Peyer's patch (tissue), 4 donors: ENCODE results near the gene COL23A1. TPM values are rescaled to one million over a fixed set of nuclear protein-coding genes. Genes with fewer than 3 reads are reported as not detected.

Experiments used
- DNase-seq, 3 donors: peaks; one replicate each; pipeline ENCODE4 v3.0.0-alpha.2; 2017 to 2019
- H3K27ac ChIP-seq, 4 donors: fragments of 200-600 bp; sonication (generic); one replicate each; pipeline ENCODE4 v1.5.1; 2016 to 2019
- H3K27me3 ChIP-seq, 2 donors: fragments of 200-600 bp; sonication (generic); one replicate each; pipeline ENCODE4 v1.5.1; 2019
- H3K36me3 ChIP-seq, 3 donors: fragments of 200-600 bp; sonication (generic); one replicate each; pipeline ENCODE4 v1.5.1; 2016 to 2019
- H3K4me1 ChIP-seq, 4 donors: fragments of 200-600 bp; sonication (generic); one replicate each; pipeline ENCODE4 v1.5.1; 2016 to 2019
- H3K4me3 ChIP-seq, 4 donors: fragments of 200-600 bp; sonication (generic); 1 replicate in 3 of 4; 2 replicates in 1 of 4; pipeline ENCODE4 v1.5.1; 2016 to 2019; ENCODE audit warnings: mild to moderate bottlenecking in 1 of 4
- H3K9me3 ChIP-seq, 4 donors: fragments of 200-600 bp; sonication (generic); one replicate each; pipeline ENCODE4 v1.5.1; 2016 to 2019; ENCODE audit warnings: mild to moderate bottlenecking in 1 of 4
- CTCF ChIP-seq, 6 experiments: fragments of 450-650 bp in 4 of 6; fragments of 200-600 bp in 2 of 6; sonication (generic) in 1 of 6; IDR thresholded peaks; one replicate each; pipeline ENCODE4 v1.5.1; 2017 to 2019; ENCODE audit warnings: antibody characterized with exemption in 6 of 6, mild to moderate bottlenecking in 3 of 6, moderate library complexity in 1 of 6
- POLR2A ChIP-seq, 2 donors: fragments of 450-650 bp; IDR thresholded peaks; one replicate each; pipeline ENCODE4 v1.5.1; 2017; ENCODE audit warnings: antibody characterized with exemption in 2 of 2, mild to moderate bottlenecking in 2 of 2, moderate library complexity in 2 of 2
- total RNA-seq, 4 donors: library from RNA; depleted of rRNA; stranded (reverse); fragments of >200 nt; gene quantifications; one replicate each; pipeline ENCODE4 v1.1.0, GENCODE V29; 2016

Gene COL23A1
- total RNA-seq, 4 donors from 2014 or later: 0.57 to 5.8 (median 1.2) TPM; not detected in 1

GRCh38 chr5:178343306-178343705 lies 246.9 kb downstream of the COL23A1 start:
- Histone ChIP-seq H3K27ac (no peak overlapping the region), H3K9me3 (no peaks in the 10 kb centered on the region), H3K4me1 (no peaks in the 10 kb centered on the region), H3K4me3 (no peak overlapping the region), H3K36me3 (no peaks in the 10 kb centered on the region), H3K27me3 (no peaks in the 10 kb centered on the region)
- TF ChIP-seq CTCF (IDR thresholded peaks at IDR 0.05) (no peak), POLR2A (IDR thresholded peaks at IDR 0.05) (no peak)
- no peak for DNase-seq

GRCh38 chr5:178341851-178342140 lies 248.4 kb downstream of the COL23A1 start:
- no peak for DNase-seq
- H3K27me3 ChIP-seq: no peaks in the 10 kb centered on the region
- no peaks in the 10 kb centered on the region for H3K9me3 ChIP-seq
- no peak overlapping the region for H3K4me3 ChIP-seq
- TF ChIP-seq POLR2A (IDR thresholded peaks at IDR 0.05) (no peak), CTCF (IDR thresholded peaks at IDR 0.05) (no peak)
- no peaks in the 10 kb centered on the region for H3K4me1 ChIP-seq
- H3K36me3 ChIP-seq: no peaks in the 10 kb centered on the region
- H3K27ac ChIP-seq: no peak overlapping the region

- Histone ChIP-seq H3K4me3 (no peak overlapping the region), H3K27me3 (no peaks in the 10 kb centered on the region), H3K27ac (no peak overlapping the region), H3K9me3 (no peaks in the 10 kb centered on the region), H3K4me1 (no peaks in the 10 kb centered on the region), H3K36me3 (no peaks in the 10 kb centered on the region)
- DNase-seq: no peak
- no peak for TF ChIP-seq POLR2A (IDR thresholded peaks at IDR 0.05)
Measured at GRCh38 chr5:178341091-178341850, 248.9 kb downstream of the COL23A1 start.

GRCh38 chr5:178340637-178341036 lies 249.6 kb downstream of the COL23A1 start:
- H3K4me1 ChIP-seq: no peaks in the 10 kb centered on the region
- no peak overlapping the region for H3K4me3 ChIP-seq
- H3K9me3 ChIP-seq: no peaks in the 10 kb centered on the region
- no peaks in the 10 kb centered on the region for H3K27me3 ChIP-seq
- TF ChIP-seq POLR2A (IDR thresholded peaks at IDR 0.05) (no peak), CTCF (IDR thresholded peaks at IDR 0.05) (no peak)
- H3K27ac ChIP-seq: no peak overlapping the region
- no peak for DNase-seq
- H3K36me3 ChIP-seq: no peaks in the 10 kb centered on the region

GRCh38 chr5:178340187-178340586 lies 250.0 kb downstream of the COL23A1 start:
- no peak for DNase-seq
- Histone ChIP-seq H3K9me3 (no peaks in the 10 kb centered on the region), H3K4me3 (no peak overlapping the region), H3K27ac (no peak overlapping the region), H3K4me1 (no peaks in the 10 kb centered on the region), H3K36me3 (no peaks in the 10 kb centered on the region), H3K27me3 (no peaks in the 10 kb centered on the region)
- no peak for TF ChIP-seq POLR2A (IDR thresholded peaks at IDR 0.05)
- no peak for TF ChIP-seq CTCF (IDR thresholded peaks at IDR 0.05)

- Histone ChIP-seq H3K9me3 (no peaks in the 10 kb centered on the region), H3K27ac (no peak overlapping the region), H3K27me3 (no peaks in the 10 kb centered on the region), H3K4me3 (no peak overlapping the region), H3K36me3 (no peaks in the 10 kb centered on the region), H3K4me1 (no peaks in the 10 kb centered on the region)
- no peak for DNase-seq
- TF ChIP-seq CTCF (IDR thresholded peaks at IDR 0.05) (no peak), POLR2A (IDR thresholded peaks at IDR 0.05) (no peak)
Measured at GRCh38 chr5:178339272-178339671, 250.9 kb downstream of the COL23A1 start.
